PC-9 (cell line): ENCODE results near the gene RMI1. TPM values are rescaled to one million over a fixed set of nuclear protein-coding genes. Genes with fewer than 3 reads are reported as not detected.

Experiments used
- BruUV-seq: library from RNA; stranded (reverse); fragments of 400-500 nt; replicated peaks from 2 replicates; lab custom pipeline; 2021; lab: Mats Ljungman, UMichigan
- CTCF ChIA-PET: fragments of 300-600 bp; sonication (Branson Sonifier 250); formaldehyde crosslinking; loops from one replicate; lab custom pipeline; 2022; ENCODE audit warnings: antibody characterized with exemption; lab: Charles Lee
- POLR2A ChIA-PET: fragments of 300-600 bp; sonication (Branson Sonifier 250); formaldehyde crosslinking; loops from one replicate; lab custom pipeline; 2022; ENCODE audit warnings: antibody characterized with exemption; ENCODE audit not compliant: unreplicated experiment; lab: Charles Lee
- DNase-seq, 2 experiments: peaks; one replicate each; pipeline versions ENCODE4 v3.0.0 to v3.0.0-alpha.2; 2015 to 2022; ENCODE audit warnings: mixed read lengths in 1 of 2
- H2AFZ ChIP-seq: fragments of 200-600 bp; sonication (generic); 2 replicates; pipeline ENCODE4 v1.8.1; 2017; ENCODE audit warnings: antibody characterized with exemption
- H3F3A ChIP-seq: fragments of 200-600 bp; sonication (generic); 2 replicates; pipeline ENCODE4 v1.8.1; 2017; ENCODE audit warnings: antibody characterized with exemption, mild to moderate bottlenecking, low read depth; ENCODE audit not compliant: insufficient read depth
- H3K27ac ChIP-seq: fragments of 200-600 bp; sonication (generic); 2 replicates; pipeline ENCODE4 v1.6.1; 2016; ENCODE audit warnings: mixed run types
- H3K27me3 ChIP-seq: fragments of 200-600 bp; sonication (generic); 2 replicates; pipeline ENCODE4 v1.6.1; 2016; ENCODE audit warnings: low read depth, mixed run types; ENCODE audit not compliant: insufficient read depth
- H3K36me3 ChIP-seq: fragments of 200-600 bp; sonication (generic); 2 replicates; pipeline ENCODE4 v1.6.1; 2016; ENCODE audit warnings: low read depth, mixed run types
- H3K4me1 ChIP-seq: fragments of 200-600 bp; sonication (generic); replicated peaks from 2 replicates; pipeline ENCODE4 v1.6.1; 2016; ENCODE audit warnings: mixed run types; ENCODE audit not compliant: insufficient read depth
- H3K4me2 ChIP-seq: fragments of 200-600 bp; sonication (generic); 2 replicates; pipeline ENCODE4 v1.6.1; 2017; ENCODE audit warnings: mixed run types
- H3K4me3 ChIP-seq: fragments of 200-600 bp; sonication (generic); 2 replicates; pipeline ENCODE4 v1.6.1; 2016; ENCODE audit warnings: mixed run types
- H3K79me2 ChIP-seq: fragments of 200-600 bp; sonication (generic); 2 replicates; pipeline ENCODE4 v1.6.1; 2017; ENCODE audit warnings: low read depth, mixed run types
- H3K9me2 ChIP-seq: fragments of 200-600 bp; sonication (generic); 2 replicates; pipeline ENCODE4 v1.8.1; 2017; ENCODE audit warnings: mild to moderate bottlenecking; ENCODE audit not compliant: insufficient read depth
- H3K9me3 ChIP-seq: fragments of 200-600 bp; sonication (generic); 2 replicates; pipeline ENCODE4 v1.8.1; 2016; ENCODE audit warnings: low read depth; ENCODE audit not compliant: insufficient read depth
- H4K20me1 ChIP-seq: fragments of 200-600 bp; sonication (generic); 2 replicates; pipeline ENCODE4 v1.8.1; 2017; ENCODE audit not compliant: insufficient read depth
- EZH2 ChIP-seq: fragments of 200-600 bp; sonication (generic); IDR thresholded peaks from 2 replicates; pipeline ENCODE4 v1.8.0; 2017; ENCODE audit warnings: antibody characterized with exemption, low read depth
- intact Hi-C: fragments of 100-400 bp; cut with micrococcal nuclease; formaldehyde crosslinking; loops from one replicate; pipeline ENCODE4 v1.10.0; 2022; ENCODE audit not compliant: unreplicated experiment
- total RNA-seq: library from RNA; stranded (reverse); gene quantifications from 2 replicates; pipeline ENCODE4 v1.2.3, GENCODE V29; 2021
- TF ChIP-seq, protein P1 (sequence below): fragments of 200-600 bp; sonication (generic); conservative IDR thresholded peaks from 2 replicates; pipeline ENCODE4 v1.6.1; 2017; ENCODE audit warnings: mixed run types, antibody characterized with exemption, mild to moderate bottlenecking, moderate library complexity

Gene RMI1
- total RNA-seq, 1 experiment from 2014 or later: 19.2 TPM

DNA sequence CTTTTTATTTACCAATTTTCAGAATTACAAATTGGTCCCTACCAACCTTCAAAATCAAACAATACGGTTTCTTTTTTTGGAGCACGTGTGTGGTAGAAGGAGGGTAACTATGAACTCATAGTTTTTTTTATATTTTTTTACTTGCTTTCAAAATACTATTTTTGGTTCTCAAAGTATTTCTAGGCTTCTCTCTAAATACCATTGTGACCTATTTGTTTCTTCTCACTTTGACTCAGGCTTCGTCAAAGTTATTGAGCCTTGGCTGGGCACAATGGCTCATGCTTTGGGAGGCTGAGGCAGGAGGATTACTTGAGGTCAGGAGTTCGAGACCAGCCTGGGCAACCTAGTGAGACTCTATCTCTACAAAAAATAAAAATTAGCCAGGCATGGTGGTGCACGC, 47.8 kb upstream of the RMI1 start:
- no TSS peak for BruUV-seq
- H3K4me3 ChIP-seq: no peak overlapping the region
- H3K27me3 ChIP-seq: no peaks in the 10 kb centered on the region
- H3K27ac ChIP-seq: no peak overlapping the region
- H3K9me3 ChIP-seq: no peaks in the 10 kb centered on the region
- peaks cover 14% of the 10 kb centered on the region; the same call in 1 of the 2 replicates for H3F3A ChIP-seq
- no peaks in the 10 kb centered on the region for H4K20me1 ChIP-seq
- no peaks in the 10 kb centered on the region for H3K9me2 ChIP-seq
- peaks cover 23% of the 10 kb centered on the region for H3K4me1 ChIP-seq
- H3K79me2 ChIP-seq: no peaks in the 10 kb centered on the region
- H3K36me3 ChIP-seq: no peaks in the 10 kb centered on the region
- no peak overlapping the region for H2AFZ ChIP-seq
- POLR2A ChIA-PET: no interaction called here
- CTCF ChIA-PET: no interaction called here
- intact Hi-C loops: no loop called here
- TF ChIP-seq, protein P1, sequence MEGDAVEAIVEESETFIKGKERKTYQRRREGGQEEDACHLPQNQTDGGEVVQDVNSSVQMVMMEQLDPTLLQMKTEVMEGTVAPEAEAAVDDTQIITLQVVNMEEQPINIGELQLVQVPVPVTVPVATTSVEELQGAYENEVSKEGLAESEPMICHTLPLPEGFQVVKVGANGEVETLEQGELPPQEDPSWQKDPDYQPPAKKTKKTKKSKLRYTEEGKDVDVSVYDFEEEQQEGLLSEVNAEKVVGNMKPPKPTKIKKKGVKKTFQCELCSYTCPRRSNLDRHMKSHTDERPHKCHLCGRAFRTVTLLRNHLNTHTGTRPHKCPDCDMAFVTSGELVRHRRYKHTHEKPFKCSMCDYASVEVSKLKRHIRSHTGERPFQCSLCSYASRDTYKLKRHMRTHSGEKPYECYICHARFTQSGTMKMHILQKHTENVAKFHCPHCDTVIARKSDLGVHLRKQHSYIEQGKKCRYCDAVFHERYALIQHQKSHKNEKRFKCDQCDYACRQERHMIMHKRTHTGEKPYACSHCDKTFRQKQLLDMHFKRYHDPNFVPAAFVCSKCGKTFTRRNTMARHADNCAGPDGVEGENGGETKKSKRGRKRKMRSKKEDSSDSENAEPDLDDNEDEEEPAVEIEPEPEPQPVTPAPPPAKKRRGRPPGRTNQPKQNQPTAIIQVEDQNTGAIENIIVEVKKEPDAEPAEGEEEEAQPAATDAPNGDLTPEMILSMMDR: no peak
- no peak for TF ChIP-seq EZH2
- H3K4me2 ChIP-seq: no peak overlapping the region
- no peak for DNase-seq

DNA sequence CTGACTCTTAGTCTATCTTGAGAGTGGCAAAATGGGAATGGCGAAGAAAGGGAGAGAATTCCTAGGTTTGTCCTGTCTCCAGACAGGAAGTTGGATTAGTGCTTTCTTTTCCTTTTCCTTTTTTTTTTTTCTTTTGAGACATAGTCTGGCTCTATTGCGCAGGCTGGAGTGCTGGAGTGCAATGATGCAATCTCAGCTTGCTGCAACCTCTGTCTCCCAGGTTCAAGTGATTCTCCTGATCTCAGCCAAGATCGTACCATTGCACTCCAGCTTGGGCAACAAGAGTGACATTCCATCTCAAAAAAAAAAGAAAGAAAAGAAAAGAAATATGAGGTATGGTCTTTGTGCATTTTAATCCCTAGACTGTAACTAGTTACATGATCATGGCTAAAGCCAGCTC, 46.8 kb upstream of the RMI1 start:
- Histone ChIP-seq H4K20me1 (no peaks in the 10 kb centered on the region), H3F3A (peaks cover 14% of the 10 kb centered on the region; the same call in 1 of the 2 replicates), H3K79me2 (no peaks in the 10 kb centered on the region), H3K9me2 (no peaks in the 10 kb centered on the region), H3K4me2 (no peak overlapping the region), H3K4me1 (peaks cover 23% of the 10 kb centered on the region), H3K4me3 (no peak overlapping the region), H3K27ac (no peak overlapping the region), H2AFZ (no peak overlapping the region), H3K9me3 (no peaks in the 10 kb centered on the region), H3K36me3 (no peaks in the 10 kb centered on the region), H3K27me3 (no peaks in the 10 kb centered on the region)
- TF ChIP-seq, protein P1: no peak
- TF ChIP-seq EZH2: no peak
- no peak for DNase-seq
- CTCF ChIA-PET: no interaction called here
- no TSS peak for BruUV-seq
- intact Hi-C loops: loop anchor here (1.0 to 2.0 kb wide), 2 partner anchors 12 to 47 kb away; partner anchors contain the start of genes HNRNPK, KIF27 and RMI1
- POLR2A ChIA-PET: no interaction called here

DNA sequence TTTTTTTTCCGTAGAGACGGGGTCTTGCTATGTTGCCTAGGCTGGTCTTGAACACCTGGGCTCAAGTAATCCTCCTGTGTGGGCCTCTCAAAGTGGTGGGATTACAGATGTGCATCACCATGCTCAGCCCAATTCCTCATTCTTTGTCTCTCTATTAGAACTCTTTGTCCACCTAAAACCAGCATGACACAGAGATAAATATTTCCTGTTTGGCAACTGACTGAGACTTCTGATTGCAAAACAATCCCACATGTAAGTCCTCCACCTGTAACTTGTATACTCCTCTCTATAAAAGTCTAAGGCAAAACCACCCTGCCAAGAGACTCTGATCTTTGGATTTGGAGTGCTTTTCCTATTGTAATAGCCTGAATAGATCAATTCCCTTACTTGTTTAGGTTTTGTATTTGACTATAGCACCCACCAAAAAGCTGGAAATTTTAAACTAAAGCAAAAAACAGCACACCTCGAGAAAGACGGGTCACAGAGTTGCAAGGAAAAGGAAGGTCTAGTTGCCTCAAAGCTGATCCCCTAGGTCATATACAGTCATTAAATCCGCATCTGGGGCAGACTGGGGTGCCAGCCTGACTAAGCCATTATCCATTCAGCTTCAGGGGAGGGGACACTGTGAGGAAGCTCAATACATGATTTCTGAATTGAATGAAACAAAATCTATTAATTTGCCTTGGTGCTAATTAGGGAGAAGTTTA, 45.9 kb upstream of the RMI1 start:
- Histone ChIP-seq H3K27ac (peak overlapping the region; percentile 15; the same call in 1 of the 2 replicates), H3K79me2 (no peaks in the 10 kb centered on the region), H3K4me2 (peak overlapping the region; percentile 45), H3K4me3 (no peak overlapping the region), H3K27me3 (no peaks in the 10 kb centered on the region), H2AFZ (no peak overlapping the region), H3K36me3 (no peaks in the 10 kb centered on the region), H3K9me2 (no peaks in the 10 kb centered on the region), H4K20me1 (no peaks in the 10 kb centered on the region), H3F3A (peaks cover 14% of the 10 kb centered on the region; the same call in 1 of the 2 replicates), H3K9me3 (no peaks in the 10 kb centered on the region), H3K4me1 (peaks cover 23% of the 10 kb centered on the region)
- ChIA-PET CTCF (interaction anchor here (0.5 to 0.7 kb wide), 3 partner anchors 9 to 383 kb away, joined by 5 to 7 read pairs (median 5); no protein-coding TSS in a partner anchor), POLR2A (interaction anchor here (0.5 to 1.1 kb wide), 3 partner anchors 13 to 46 kb away, joined by 4 to 5 read pairs (median 4); partner anchors contain the start of genes KIF27 and RMI1)
- TF ChIP-seq EZH2: no peak
- TF ChIP-seq, protein P1: no peak
- intact Hi-C loops: loop anchor here (1.0 to 2.0 kb wide), 3 partner anchors 13 to 248 kb away; partner anchors contain the start of genes HNRNPK, KIF27 and RMI1
- peak; percentile 19 to 90 for DNase-seq
- BruUV-seq: no TSS peak
